GM23338 (cell line): ENCODE results near the gene ACOT11. TPM values are rescaled to one million over a fixed set of nuclear protein-coding genes. Genes with fewer than 3 reads are reported as not detected.

Experiments
- ATAC-seq: fragments of 200-7000 bp; cut with Tn5 transposase; 3 replicates; pipeline ENCODE4 v1.9.1; 2020
- DNase-seq: peaks from one replicate; pipeline ENCODE4 v3.0.0-alpha.2; 2015; ENCODE audit warnings: low spot score
- H2AFZ ChIP-seq: fragments of 200-600 bp; sonication (generic); 2 replicates; pipeline ENCODE4 v1.8.0; 2016; ENCODE audit warnings: antibody characterized with exemption, mild to moderate bottlenecking, moderate library complexity
- H3F3A ChIP-seq: fragments of 200-600 bp; sonication (generic); replicated peaks from 2 replicates; pipeline ENCODE4 v1.8.0; 2017; ENCODE audit warnings: antibody characterized with exemption, mixed run types, low read depth
- H3K27ac ChIP-seq: fragments of 200-600 bp; sonication (generic); 2 replicates; pipeline ENCODE4 v1.6.1; 2016; ENCODE audit warnings: low read depth
- H3K27me3 ChIP-seq: fragments of 200-600 bp; sonication (generic); 2 replicates; pipeline ENCODE4 v1.8.0; 2016; ENCODE audit warnings: mild to moderate bottlenecking, mixed run types, moderate library complexity; ENCODE audit not compliant: insufficient read depth
- H3K36me3 ChIP-seq: fragments of 200-600 bp; sonication (generic); 2 replicates; pipeline ENCODE4 v1.8.0; 2016; ENCODE audit warnings: mild to moderate bottlenecking; ENCODE audit not compliant: insufficient read depth
- H3K4me1 ChIP-seq: fragments of 200-600 bp; sonication (generic); 2 replicates; pipeline ENCODE4 v1.8.0; 2016; ENCODE audit warnings: mild to moderate bottlenecking, moderate library complexity; ENCODE audit not compliant: insufficient read depth
- H3K4me2 ChIP-seq: fragments of 200-600 bp; sonication (generic); 2 replicates; pipeline ENCODE4 v1.7.1; 2017; ENCODE audit warnings: mixed run types
- H3K4me3 ChIP-seq: fragments of 200-600 bp; sonication (generic); 2 replicates; pipeline ENCODE4 v1.6.1; 2016; ENCODE audit warnings: mixed run types
- H3K79me2 ChIP-seq: fragments of 200-600 bp; sonication (generic); replicated peaks from 2 replicates; pipeline ENCODE4 v1.8.0; 2017; ENCODE audit warnings: mild to moderate bottlenecking; ENCODE audit not compliant: insufficient read depth
- H3K9me2 ChIP-seq: fragments of 200-600 bp; sonication (generic); 2 replicates; pipeline ENCODE4 v1.8.0; 2017; ENCODE audit not compliant: insufficient read depth
- H4K20me1 ChIP-seq: fragments of 200-600 bp; sonication (generic); replicated peaks from 2 replicates; pipeline ENCODE4 v1.8.0; 2017; ENCODE audit warnings: mild to moderate bottlenecking; ENCODE audit not compliant: insufficient read depth
- H3K27ac Mint-ChIP-seq: 2 replicates; pipeline ENCODE4 v1.8.0; 2020; ENCODE audit warnings: inconsistent platforms, mild to moderate bottlenecking, moderate library complexity, mixed read lengths
- H3K27me3 Mint-ChIP-seq: 3 replicates; pipeline ENCODE4 v1.8.0; 2022; ENCODE audit warnings: low read depth, mild to moderate bottlenecking, moderate library complexity, mixed read lengths, inconsistent platforms; ENCODE audit not compliant: insufficient read depth, poor library complexity
- H3K36me3 Mint-ChIP-seq: 3 replicates; pipeline ENCODE4 v1.8.0; 2021; ENCODE audit warnings: low read depth, mild to moderate bottlenecking, inconsistent platforms, moderate library complexity, mixed read lengths
- H3K4me1 Mint-ChIP-seq: 3 replicates; pipeline ENCODE4 v1.8.0; 2020; ENCODE audit warnings: mild to moderate bottlenecking, inconsistent platforms, mixed read lengths
- H3K4me3 Mint-ChIP-seq: 3 replicates; pipeline ENCODE4 v1.8.0; 2021; ENCODE audit warnings: moderate library complexity, mild to moderate bottlenecking, inconsistent platforms, mixed read lengths
- H3K9me3 Mint-ChIP-seq: 3 replicates; pipeline ENCODE4 v1.8.0; 2020; ENCODE audit warnings: moderate library complexity, mild to moderate bottlenecking, inconsistent platforms, mixed read lengths
- CREB1 ChIP-seq: fragments of 250-450 bp; sonication (Bioruptor Pico); IDR thresholded peaks from 2 replicates; pipeline ENCODE4 v1.5.0; 2020; ENCODE audit warnings: low read depth, mild to moderate bottlenecking, moderate library complexity
- EZH2 ChIP-seq: fragments of 200-600 bp; sonication (generic); IDR thresholded peaks from one replicate; pipeline ENCODE4 v1.8.0; 2017; ENCODE audit warnings: antibody characterized with exemption, mild to moderate bottlenecking, low read depth; ENCODE audit not compliant: unreplicated experiment
- EZH2phosphoT487 ChIP-seq: fragments of 200-600 bp; sonication (generic); IDR thresholded peaks from one replicate; pipeline ENCODE4 v1.8.1; 2018; ENCODE audit warnings: antibody characterized with exemption; ENCODE audit not compliant: unreplicated experiment
- JUNB ChIP-seq: IDR thresholded peaks from one replicate; pipeline ENCODE4 v1.6.1; 2016; ENCODE audit warnings: antibody characterized with exemption; ENCODE audit not compliant: unreplicated experiment
- NANOG ChIP-seq: IDR thresholded peaks from 2 replicates; pipeline ENCODE4 v1.6.1; 2016; ENCODE audit warnings: antibody characterized with exemption, borderline replicate concordance
- POLR2AphosphoS5 ChIP-seq: IDR thresholded peaks from 2 replicates; pipeline ENCODE4 v1.6.1; 2016; ENCODE audit warnings: antibody characterized with exemption, low read depth
- STAT1 ChIP-seq: IDR thresholded peaks from one replicate; pipeline ENCODE4 v1.6.1; 2016; ENCODE audit warnings: antibody characterized with exemption; ENCODE audit not compliant: unreplicated experiment
- ZNF114 ChIP-seq: fragments of 250-450 bp; sonication (Bioruptor Pico); IDR thresholded peaks from 2 replicates; pipeline ENCODE4 v1.5.0; 2020; ENCODE audit warnings: mild to moderate bottlenecking, moderate library complexity
- ZNF331 ChIP-seq: fragments of 250-450 bp; sonication (Bioruptor Pico); IDR thresholded peaks from 2 replicates; pipeline ENCODE4 v1.5.0; 2020; ENCODE audit warnings: low read depth, mild to moderate bottlenecking, moderate library complexity
- polyA plus RNA-seq: library from polyadenylated mRNA; unstranded; fragments of >200 nt; fragmentation: Nextera tagmentation; extraction: Ambion mirVana; gene quantifications from 2 replicates; pipeline ENCODE4 v1.2.1, GENCODE V29; 2016
- total RNA-seq: library from RNA; depleted of rRNA; stranded (reverse); fragments of >200 nt; shearing (Covaris generic); gene quantifications from 2 replicates; pipeline ENCODE4 v1.2.3, GENCODE V29; 2014
- TF ChIP-seq, protein P1 (sequence below), 2 experiments: fragments of 200-600 bp in 1 of 2; sonication (generic) in 1 of 2; conservative IDR thresholded peaks; 2 replicates each; pipeline versions ENCODE4 v1.5.1 to v1.6.1; 2016 to 2017; ENCODE audit warnings: antibody characterized with exemption in 2 of 2, low read depth in 2 of 2, mild to moderate bottlenecking in 2 of 2, moderate library complexity in 1 of 2
- TF ChIP-seq, protein P2 (sequence below): IDR thresholded peaks from 2 replicates; pipeline ENCODE4 v1.6.1; 2016; ENCODE audit warnings: antibody characterized with exemption
- TF ChIP-seq, protein P3 (sequence below): fragments of 250-450 bp; sonication (Bioruptor Pico); IDR thresholded peaks from 2 replicates; pipeline ENCODE4 v1.5.0; 2020; ENCODE audit warnings: mild to moderate bottlenecking, moderate library complexity
- TF ChIP-seq, protein P4 (sequence below): IDR thresholded peaks from one replicate; pipeline ENCODE4 v1.6.1; 2018; ENCODE audit warnings: antibody characterized with exemption; ENCODE audit not compliant: unreplicated experiment

The ACOT11 gene
- total and polyA plus RNA-seq, 2 experiments from 2014 or later = 1.6 to 2.7 TPM

DNA sequence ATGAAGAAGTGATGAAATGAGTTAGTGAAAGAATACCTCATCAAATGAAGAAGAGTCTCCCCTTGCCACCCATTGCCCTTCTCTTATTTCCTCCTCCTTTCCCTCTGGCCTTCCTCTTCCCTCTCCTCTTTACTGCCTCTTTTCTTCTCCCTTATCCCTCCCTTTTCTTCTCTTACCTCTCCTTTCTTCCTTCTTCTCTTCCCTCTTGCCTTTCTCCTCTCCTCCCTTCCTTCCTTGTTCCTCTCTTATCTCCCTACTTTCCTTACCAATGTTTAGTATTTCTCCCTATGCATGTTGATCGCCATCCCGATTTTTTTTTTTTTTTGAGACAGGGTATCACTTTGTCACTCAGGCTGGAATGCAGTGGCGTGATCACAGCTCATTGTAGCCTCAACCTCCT, 102.4 kb downstream of the ACOT11 start:
- Mint-ChIP-seq H3K9me3 (peaks cover 3% of the 10 kb centered on the region; the same call in 1 of the 3 replicates), H3K4me1 (peaks cover 4% of the 10 kb centered on the region; the same call in 1 of the 3 replicates), H3K27ac (no peak overlapping the region), H3K4me3 (no peak overlapping the region), H3K36me3 (no peaks in the 10 kb centered on the region), H3K27me3 (peaks cover 10% of the 10 kb centered on the region)
- Histone ChIP-seq H3F3A (no peaks in the 10 kb centered on the region), H3K4me3 (no peak overlapping the region), H3K27ac (no peak overlapping the region), H3K4me1 (no peaks in the 10 kb centered on the region), H4K20me1 (no peaks in the 10 kb centered on the region), H3K4me2 (no peak overlapping the region), H2AFZ (no peak overlapping the region), H3K27me3 (no peaks in the 10 kb centered on the region), H3K79me2 (no peaks in the 10 kb centered on the region), H3K36me3 (no peaks in the 10 kb centered on the region), H3K9me2 (no peaks in the 10 kb centered on the region)
- TF ChIP-seq, protein P1, sequence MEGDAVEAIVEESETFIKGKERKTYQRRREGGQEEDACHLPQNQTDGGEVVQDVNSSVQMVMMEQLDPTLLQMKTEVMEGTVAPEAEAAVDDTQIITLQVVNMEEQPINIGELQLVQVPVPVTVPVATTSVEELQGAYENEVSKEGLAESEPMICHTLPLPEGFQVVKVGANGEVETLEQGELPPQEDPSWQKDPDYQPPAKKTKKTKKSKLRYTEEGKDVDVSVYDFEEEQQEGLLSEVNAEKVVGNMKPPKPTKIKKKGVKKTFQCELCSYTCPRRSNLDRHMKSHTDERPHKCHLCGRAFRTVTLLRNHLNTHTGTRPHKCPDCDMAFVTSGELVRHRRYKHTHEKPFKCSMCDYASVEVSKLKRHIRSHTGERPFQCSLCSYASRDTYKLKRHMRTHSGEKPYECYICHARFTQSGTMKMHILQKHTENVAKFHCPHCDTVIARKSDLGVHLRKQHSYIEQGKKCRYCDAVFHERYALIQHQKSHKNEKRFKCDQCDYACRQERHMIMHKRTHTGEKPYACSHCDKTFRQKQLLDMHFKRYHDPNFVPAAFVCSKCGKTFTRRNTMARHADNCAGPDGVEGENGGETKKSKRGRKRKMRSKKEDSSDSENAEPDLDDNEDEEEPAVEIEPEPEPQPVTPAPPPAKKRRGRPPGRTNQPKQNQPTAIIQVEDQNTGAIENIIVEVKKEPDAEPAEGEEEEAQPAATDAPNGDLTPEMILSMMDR (conservative IDR thresholded peaks at IDR 0.05; ENCODE audit: low read depth in 2 of 2) = no peak
- no peak for TF ChIP-seq STAT1
- TF ChIP-seq, protein P2, sequence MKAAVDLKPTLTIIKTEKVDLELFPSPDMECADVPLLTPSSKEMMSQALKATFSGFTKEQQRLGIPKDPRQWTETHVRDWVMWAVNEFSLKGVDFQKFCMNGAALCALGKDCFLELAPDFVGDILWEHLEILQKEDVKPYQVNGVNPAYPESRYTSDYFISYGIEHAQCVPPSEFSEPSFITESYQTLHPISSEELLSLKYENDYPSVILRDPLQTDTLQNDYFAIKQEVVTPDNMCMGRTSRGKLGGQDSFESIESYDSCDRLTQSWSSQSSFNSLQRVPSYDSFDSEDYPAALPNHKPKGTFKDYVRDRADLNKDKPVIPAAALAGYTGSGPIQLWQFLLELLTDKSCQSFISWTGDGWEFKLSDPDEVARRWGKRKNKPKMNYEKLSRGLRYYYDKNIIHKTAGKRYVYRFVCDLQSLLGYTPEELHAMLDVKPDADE = no peak
- no peak for TF ChIP-seq POLR2AphosphoS5
- TF ChIP-seq ZNF331 (CRISPR knock-in tag) = no peak
- TF ChIP-seq ZNF114 (CRISPR knock-in tag) = no peak
- TF ChIP-seq EZH2 = no peak
- no peak for TF ChIP-seq CREB1 (CRISPR knock-in tag)
- TF ChIP-seq, protein P3, sequence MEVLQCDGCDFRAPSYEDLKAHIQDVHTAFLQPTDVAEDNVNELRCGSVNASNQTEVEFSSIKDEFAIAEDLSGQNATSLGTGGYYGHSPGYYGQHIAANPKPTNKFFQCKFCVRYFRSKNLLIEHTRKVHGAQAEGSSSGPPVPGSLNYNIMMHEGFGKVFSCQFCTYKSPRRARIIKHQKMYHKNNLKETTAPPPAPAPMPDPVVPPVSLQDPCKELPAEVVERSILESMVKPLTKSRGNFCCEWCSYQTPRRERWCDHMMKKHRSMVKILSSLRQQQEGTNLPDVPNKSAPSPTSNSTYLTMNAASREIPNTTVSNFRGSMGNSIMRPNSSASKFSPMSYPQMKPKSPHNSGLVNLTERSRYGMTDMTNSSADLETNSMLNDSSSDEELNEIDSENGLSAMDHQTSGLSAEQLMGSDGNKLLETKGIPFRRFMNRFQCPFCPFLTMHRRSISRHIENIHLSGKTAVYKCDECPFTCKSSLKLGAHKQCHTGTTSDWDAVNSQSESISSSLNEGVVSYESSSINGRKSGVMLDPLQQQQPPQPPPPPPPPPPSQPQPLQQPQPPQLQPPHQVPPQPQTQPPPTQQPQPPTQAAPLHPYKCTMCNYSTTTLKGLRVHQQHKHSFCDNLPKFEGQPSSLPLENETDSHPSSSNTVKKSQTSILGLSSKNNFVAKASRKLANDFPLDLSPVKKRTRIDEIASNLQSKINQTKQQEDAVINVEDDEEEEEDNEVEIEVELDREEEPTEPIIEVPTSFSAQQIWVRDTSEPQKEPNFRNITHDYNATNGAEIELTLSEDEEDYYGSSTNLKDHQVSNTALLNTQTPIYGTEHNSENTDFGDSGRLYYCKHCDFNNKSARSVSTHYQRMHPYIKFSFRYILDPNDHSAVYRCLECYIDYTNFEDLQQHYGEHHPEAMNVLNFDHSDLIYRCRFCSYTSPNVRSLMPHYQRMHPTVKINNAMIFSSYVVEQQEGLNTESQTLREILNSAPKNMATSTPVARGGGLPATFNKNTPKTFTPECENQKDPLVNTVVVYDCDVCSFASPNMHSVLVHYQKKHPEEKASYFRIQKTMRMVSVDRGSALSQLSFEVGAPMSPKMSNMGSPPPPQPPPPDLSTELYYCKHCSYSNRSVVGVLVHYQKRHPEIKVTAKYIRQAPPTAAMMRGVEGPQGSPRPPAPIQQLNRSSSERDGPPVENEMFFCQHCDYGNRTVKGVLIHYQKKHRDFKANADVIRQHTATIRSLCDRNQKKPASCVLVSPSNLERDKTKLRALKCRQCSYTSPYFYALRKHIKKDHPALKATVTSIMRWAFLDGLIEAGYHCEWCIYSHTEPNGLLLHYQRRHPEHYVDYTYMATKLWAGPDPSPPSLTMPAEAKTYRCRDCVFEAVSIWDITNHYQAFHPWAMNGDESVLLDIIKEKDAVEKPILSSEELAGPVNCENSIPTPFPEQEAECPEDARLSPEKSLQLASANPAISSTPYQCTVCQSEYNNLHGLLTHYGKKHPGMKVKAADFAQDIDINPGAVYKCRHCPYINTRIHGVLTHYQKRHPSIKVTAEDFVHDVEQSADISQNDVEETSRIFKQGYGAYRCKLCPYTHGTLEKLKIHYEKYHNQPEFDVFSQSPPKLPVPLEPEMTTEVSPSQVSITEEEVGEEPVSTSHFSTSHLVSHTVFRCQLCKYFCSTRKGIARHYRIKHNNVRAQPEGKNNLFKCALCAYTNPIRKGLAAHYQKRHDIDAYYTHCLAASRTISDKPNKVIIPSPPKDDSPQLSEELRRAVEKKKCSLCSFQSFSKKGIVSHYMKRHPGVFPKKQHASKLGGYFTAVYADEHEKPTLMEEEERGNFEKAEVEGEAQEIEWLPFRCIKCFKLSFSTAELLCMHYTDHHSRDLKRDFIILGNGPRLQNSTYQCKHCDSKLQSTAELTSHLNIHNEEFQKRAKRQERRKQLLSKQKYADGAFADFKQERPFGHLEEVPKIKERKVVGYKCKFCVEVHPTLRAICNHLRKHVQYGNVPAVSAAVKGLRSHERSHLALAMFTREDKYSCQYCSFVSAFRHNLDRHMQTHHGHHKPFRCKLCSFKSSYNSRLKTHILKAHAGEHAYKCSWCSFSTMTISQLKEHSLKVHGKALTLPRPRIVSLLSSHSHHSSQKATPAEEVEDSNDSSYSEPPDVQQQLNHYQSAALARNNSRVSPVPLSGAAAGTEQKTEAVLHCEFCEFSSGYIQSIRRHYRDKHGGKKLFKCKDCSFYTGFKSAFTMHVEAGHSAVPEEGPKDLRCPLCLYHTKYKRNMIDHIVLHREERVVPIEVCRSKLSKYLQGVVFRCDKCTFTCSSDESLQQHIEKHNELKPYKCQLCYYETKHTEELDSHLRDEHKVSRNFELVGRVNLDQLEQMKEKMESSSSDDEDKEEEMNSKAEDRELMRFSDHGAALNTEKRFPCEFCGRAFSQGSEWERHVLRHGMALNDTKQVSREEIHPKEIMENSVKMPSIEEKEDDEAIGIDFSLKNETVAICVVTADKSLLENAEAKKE = no peak
- no peak for TF ChIP-seq EZH2phosphoT487
- no peak for TF ChIP-seq NANOG
- TF ChIP-seq, protein P4, sequence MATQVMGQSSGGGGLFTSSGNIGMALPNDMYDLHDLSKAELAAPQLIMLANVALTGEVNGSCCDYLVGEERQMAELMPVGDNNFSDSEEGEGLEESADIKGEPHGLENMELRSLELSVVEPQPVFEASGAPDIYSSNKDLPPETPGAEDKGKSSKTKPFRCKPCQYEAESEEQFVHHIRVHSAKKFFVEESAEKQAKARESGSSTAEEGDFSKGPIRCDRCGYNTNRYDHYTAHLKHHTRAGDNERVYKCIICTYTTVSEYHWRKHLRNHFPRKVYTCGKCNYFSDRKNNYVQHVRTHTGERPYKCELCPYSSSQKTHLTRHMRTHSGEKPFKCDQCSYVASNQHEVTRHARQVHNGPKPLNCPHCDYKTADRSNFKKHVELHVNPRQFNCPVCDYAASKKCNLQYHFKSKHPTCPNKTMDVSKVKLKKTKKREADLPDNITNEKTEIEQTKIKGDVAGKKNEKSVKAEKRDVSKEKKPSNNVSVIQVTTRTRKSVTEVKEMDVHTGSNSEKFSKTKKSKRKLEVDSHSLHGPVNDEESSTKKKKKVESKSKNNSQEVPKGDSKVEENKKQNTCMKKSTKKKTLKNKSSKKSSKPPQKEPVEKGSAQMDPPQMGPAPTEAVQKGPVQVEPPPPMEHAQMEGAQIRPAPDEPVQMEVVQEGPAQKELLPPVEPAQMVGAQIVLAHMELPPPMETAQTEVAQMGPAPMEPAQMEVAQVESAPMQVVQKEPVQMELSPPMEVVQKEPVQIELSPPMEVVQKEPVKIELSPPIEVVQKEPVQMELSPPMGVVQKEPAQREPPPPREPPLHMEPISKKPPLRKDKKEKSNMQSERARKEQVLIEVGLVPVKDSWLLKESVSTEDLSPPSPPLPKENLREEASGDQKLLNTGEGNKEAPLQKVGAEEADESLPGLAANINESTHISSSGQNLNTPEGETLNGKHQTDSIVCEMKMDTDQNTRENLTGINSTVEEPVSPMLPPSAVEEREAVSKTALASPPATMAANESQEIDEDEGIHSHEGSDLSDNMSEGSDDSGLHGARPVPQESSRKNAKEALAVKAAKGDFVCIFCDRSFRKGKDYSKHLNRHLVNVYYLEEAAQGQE = no peak
- TF ChIP-seq JUNB = no peak
- ATAC-seq (no peak), DNase-seq (no peak)
